Caki2 (cell line): ENCODE data around the gene CD300H. TPM values are rescaled to one million over a fixed set of nuclear protein-coding genes. Genes with fewer than 3 reads are reported as not detected.

Experiments used
- DNase-seq: peaks from one replicate; pipeline ENCODE4 v3.0.0-alpha.2; 2015; ENCODE audit warnings: low read depth
- in situ Hi-C: cut with HindIII; loops from 2 replicates; pipeline ENCODE4 v1.10.0; 2016; ENCODE audit warnings: low sequenced_read_pairs, low pct_unique_long_range_greater_than_20kb, mixed read lengths
- total RNA-seq: library from RNA; depleted of rRNA; stranded (reverse); fragments of >200 nt; shearing (Covaris generic); gene quantifications from 2 replicates; pipeline ENCODE4 v1.2.3, GENCODE V29; 2014; ENCODE audit warnings: low replicate concordance

Gene CD300H
- total RNA-seq, 1 experiment from 2014 or later = not detected

DNA sequence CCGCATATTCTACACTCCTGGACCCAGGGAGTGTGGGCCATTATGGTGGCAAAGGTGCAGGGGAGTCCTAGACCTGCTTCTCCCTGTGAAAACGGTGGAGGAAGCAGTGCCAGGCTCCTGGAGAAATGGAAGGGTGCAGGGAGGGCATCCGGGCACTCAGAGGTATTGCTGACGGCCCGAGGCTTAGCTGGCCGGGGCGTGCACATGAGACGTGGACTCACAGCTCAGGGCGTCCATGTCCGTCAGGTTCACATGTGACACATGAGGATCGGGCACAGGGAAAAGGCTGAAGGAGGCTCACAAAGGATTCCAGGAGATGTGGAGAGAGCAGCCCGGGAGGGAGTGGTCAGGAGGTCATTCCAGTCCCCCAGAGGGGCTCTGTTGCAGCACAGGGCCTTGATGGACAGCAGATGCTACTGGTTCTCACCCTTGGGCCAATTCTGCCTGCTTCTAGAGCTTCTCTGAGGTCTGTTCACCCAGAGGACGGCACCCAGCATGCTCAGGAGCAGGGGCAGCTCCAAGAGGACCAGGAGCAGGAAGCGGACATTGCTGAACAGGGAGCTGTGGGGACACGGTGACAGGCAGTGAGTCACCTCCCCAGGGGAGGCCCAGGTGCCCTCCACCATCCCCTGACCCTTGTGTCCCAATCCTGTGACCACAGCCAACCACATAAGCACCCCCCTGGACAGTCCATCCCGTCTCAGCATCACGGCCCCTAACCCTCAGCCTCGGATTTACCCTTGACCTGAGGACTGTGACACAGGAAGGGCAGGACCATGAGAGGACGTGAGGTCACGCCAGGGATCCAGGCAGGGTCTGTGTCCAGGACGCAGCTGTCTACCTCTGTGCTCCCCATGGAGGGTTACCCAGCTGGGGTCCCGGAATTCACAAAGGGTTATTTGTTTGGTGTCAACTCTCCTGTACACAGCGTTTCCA lies 25.9 kb downstream of the CD300H start:
- no peak for DNase-seq
- in situ Hi-C loops = no loop called here

- DNase-seq = no peak
- in situ Hi-C loops = no loop called here
Measured at GRCh38 chr17:74539281-74539820, 28.0 kb downstream of the CD300H start.

- no peak for DNase-seq
- in situ Hi-C loops = no loop called here
Measured at GRCh38 chr17:74536890-74537289, 30.4 kb downstream of the CD300H start.

DNA sequence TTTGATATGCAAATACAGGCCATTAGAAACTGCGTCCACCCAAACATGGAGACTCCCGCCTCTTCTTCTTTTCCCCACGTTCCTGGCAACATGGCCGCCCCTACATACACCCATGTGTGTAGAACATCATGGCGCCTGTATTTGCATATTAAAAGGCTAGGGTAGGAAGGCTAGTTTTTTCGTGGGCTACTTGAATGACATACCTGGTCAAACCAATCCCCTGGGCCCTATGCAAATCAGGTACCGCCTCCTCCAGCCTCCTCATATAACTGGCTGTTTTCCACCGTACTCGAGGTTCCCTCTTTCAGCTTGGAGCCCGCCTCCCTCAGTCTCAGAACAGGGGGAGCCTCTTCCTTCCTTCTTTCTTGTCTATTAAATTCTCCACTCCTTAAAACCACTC lies 35.2 kb downstream of the CD300H start:
- peak; percentile 75 for DNase-seq
- in situ Hi-C loops = no loop called here

- DNase-seq = no peak
- in situ Hi-C loops = no loop called here
Measured at GRCh38 chr17:74531231-74531761, 36.0 kb downstream of the CD300H start, which contains the start of gene CD300LB. TSS of gene CD300LB (minus strand) at chr17:74531475. CDS start at chr17:74531350, 125 bp downstream.

DNA sequence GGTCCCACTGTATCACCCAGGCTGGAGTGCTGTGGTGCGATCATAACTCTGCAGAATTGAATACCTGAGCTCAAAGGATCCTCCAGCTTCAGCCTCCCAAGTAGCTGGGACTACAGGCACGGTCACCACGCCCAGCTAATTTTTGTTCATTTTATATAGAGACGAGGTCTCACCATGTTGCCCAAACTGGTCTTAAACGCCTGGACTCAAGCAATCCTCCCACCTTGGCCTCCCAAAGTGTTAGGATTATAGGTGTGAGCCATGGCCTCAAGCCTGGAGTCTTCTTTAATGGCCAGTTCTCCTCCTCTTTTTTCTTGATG lies 36.5 kb downstream of the CD300H start:
- no peak for DNase-seq
- in situ Hi-C loops = no loop called here

DNA sequence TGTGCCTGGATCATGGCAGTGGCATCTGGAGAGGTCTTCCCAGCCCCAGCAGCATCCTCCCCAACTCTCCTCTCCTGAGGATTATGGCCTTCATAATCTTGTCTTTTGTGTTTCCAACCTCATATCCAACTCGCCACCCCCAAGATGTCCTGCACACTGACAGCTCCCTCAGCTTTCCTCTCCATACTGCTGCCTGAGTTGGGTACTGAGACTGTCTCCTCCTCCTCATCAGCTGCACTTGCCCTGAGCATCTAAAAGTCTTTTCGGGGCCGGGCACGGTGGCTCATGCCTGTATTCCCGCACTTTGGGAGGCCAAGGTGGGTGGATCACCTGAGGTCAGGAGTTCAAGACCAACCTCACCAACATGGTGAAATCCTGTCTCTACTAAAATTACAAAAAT lies 38.1 kb downstream of the CD300H start:
- in situ Hi-C loops = no loop called here

DNA sequence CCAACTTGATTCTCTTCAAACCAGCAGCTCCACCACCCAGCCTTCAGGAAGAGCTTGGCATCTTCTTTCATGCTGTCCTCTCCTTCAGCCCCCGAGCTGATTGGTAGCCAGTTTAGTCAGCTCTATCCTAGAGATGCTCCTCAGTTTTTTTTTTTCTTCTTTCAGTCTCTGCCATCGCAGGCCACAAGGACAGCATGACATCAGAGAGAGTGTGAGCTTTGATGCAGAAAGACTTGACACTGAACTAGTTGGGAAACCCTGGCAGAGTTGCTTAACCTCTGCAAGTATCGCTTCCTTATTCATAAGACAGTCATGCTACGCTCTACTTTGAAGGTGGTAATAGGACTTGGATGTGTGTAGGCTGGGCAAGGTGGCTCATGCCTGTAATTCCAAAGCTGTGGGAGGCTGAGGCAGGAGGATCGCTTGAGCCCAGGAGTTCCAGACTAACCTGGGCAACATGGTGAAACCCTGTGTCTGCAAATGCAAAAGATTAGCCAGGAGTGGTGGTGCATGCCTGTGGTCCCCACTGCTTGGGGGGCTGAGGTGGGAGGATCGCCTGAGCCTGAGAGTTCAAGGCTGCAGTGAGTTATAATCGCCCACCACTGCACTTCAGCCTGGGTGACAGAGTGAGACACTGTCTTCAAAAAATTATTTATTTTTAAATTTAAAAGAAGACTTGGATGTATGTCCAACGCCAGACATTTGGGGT lies 38.7 kb downstream of the CD300H start:
- DNase-seq = no peak
- in situ Hi-C loops = no loop called here

More for the DNA sequence above, 38.1 kb downstream of the CD300H start:
- no peak for DNase-seq

DNA sequence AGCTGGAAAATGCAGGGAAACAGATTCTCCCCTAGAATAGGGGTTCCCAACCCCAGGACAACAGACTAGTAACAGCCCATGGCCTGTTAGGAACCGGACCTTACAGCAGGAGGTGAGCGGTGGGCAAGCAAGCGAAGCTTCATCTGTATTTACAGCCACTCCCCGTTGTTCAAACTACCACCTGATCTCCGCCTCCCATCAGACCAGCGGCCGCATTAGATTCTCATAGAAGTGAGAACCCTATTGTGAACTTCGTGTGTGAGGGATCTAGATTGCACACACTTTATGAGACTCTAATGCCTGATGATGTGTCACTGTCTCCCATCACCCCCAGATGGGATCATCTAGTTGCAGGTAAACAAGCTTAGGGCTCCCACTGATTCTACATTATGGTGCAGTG lies 39.6 kb downstream of the CD300H start:
- DNase-seq = no peak
- in situ Hi-C loops = no loop called here

DNA sequence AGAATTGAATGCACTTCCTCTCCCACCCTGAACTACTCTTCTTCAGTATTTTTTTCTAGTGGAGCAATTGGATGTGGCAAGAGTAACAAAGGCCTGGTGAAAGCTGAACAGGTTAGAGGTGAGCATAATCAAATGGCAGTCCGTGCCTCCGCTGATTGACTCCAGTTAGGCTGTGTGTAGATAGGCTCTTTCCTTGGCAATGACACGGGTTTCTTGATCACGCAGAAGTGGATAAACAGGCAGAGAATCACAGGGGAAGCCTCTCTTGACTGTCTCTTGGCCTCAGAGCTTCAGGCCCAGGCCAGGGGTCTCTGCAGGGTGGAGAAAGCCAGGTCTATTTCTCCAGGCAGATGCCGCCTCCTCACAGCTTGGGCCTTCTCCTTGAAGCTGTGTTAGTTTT lies 40.2 kb downstream of the CD300H start:
- in situ Hi-C loops = no loop called here

GRCh38 chr17:74526681-74527080 lies 40.6 kb downstream of the CD300H start:
- DNase-seq = no peak
- in situ Hi-C loops = no loop called here

More for the DNA sequence above, 40.2 kb downstream of the CD300H start:
- DNase-seq = no peak

GRCh38 chr17:74525781-74526288 lies 41.5 kb downstream of the CD300H start:
- in situ Hi-C loops = no loop called here

DNA sequence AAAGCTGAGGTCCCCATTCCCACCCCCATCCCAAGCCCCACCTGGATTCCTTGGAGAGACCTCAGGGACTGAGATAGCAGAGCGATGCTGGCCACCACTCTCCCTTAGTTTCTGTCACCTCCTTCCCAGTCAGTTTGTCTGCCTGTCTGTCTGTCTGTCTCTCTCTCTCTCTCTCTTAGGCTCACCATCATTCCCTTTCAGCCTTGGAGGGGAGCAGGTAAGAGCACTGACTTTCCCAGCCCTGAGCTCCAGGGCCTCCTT lies 41.9 kb downstream of the CD300H start:
- in situ Hi-C loops = no loop called here
- no peak for DNase-seq

More at GRCh38 chr17:74525781-74526288, 41.5 kb downstream of the CD300H start:
- no peak for DNase-seq

- no peak for DNase-seq
- in situ Hi-C loops = no loop called here
Measured at GRCh38 chr17:74524653-74525464, 42.5 kb downstream of the CD300H start.

- DNase-seq = no peak
- in situ Hi-C loops = no loop called here
Measured at GRCh38 chr17:74523308-74523707, 44.0 kb downstream of the CD300H start.

- in situ Hi-C loops = no loop called here
- no peak for DNase-seq
Measured at GRCh38 chr17:74522381-74523105, 44.8 kb downstream of the CD300H start.

- no peak for DNase-seq
- in situ Hi-C loops = no loop called here
Measured at GRCh38 chr17:74521701-74522201, 45.6 kb downstream of the CD300H start.
